T-helper 1 cell (primary cell): ENCODE measurements around the gene ZNF473.

Source experiments
- DNase-seq, 5 donors: peaks; one replicate each; pipeline ENCODE4 v3.0.0-alpha.2; 2012 to 2020

The ZNF473 gene

GRCh38 chr19:50003810-50004419, 21.9 kb upstream of the ZNF473 start:
- DNase-seq, result peak in 1 of 5 donors; percentile 40

GRCh38 chr19:50005428-50005827, 20.4 kb upstream of the ZNF473 start:
- no peak for DNase-seq

DNA sequence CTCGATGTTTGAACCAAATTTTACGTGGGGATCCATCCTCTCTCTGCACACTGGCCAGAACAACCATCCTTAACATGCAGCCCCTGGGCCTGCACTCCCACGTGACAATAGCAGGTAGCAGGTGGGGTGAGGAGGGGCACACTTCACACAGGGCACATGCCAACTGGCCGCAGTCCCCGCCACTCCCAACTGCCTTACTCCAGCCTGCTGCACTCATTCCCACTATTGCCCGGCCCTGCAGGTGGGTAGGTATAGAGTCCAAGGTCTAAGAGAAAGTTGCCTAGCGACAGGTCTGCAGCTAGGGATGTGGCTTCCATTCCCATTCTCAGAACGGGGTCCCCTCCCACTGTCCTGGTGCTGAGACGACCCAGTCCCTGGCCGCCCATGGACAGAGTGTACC, 18.6 kb upstream of the ZNF473 start:
- DNase-seq, result no peak

- DNase-seq, result no peak
Observed at GRCh38 chr19:50007947-50008346, 17.9 kb upstream of the ZNF473 start.

DNA sequence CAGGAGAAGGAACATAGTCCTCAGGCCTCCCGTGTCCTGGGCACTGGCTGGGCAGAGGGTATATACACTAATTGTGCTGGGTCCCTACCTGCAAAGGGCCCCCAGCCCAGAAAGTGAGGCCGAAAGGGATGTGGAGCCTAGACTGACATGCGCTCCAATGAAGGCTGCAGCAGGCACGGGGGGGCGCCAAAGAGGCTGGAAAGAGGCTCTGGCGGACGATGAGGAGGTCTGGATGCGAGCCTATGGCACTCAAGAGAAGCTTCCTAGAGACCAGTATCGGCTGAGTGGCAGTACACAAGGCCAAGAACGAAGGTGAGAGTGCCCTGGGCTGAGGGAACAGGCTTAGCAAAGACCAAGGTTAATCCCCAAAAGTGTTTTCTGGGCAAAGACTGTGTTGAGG, 17.3 kb upstream of the ZNF473 start:
- DNase-seq, result no peak

- no peak for DNase-seq
Observed at GRCh38 chr19:50016225-50016807, 9.5 kb upstream of the ZNF473 start.

DNA sequence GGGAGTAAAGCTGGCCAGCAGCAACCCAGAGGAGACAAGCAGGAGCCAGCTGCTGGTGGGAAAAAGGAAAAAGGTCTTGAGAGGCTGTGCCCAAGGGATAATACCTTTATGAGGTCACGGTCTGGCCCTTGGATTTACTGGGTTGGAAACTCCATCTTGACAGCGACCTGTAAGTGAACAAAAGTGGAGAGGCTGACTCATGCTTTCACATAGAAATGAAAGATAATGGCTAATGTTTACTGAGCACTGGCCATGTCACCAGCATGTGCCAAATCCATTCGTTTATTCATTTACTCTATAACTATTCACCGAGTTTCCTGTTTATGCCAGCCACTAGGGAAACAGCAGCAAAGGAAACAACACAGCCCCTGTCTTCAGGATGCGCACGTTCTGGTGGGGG, 5.3 kb upstream of the ZNF473 start:
- DNase-seq, result no peak

DNA sequence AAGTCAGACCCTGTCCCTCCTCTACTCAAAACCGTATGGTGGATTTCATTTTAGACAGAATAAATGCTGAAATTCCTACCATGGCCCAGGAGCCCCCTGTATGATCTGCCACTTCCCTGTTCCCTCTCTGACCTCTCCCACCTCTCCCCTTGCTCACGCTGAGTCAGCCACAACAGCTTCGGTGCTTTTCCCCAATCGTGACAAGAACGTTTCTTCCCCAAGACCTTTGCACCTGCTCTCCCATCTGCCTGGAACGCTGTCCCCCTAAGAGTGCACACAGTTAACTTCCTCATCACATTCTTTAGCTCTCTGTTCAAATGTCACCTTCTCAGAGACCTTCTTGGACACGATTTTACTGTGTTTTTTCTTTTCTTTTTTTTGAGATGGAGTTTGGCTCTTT, 3.0 kb upstream of the ZNF473 start:
- no peak for DNase-seq

GRCh38 chr19:50024719-50025021, 1.1 kb upstream of the ZNF473 start:
- DNase-seq, result no peak

DNA sequence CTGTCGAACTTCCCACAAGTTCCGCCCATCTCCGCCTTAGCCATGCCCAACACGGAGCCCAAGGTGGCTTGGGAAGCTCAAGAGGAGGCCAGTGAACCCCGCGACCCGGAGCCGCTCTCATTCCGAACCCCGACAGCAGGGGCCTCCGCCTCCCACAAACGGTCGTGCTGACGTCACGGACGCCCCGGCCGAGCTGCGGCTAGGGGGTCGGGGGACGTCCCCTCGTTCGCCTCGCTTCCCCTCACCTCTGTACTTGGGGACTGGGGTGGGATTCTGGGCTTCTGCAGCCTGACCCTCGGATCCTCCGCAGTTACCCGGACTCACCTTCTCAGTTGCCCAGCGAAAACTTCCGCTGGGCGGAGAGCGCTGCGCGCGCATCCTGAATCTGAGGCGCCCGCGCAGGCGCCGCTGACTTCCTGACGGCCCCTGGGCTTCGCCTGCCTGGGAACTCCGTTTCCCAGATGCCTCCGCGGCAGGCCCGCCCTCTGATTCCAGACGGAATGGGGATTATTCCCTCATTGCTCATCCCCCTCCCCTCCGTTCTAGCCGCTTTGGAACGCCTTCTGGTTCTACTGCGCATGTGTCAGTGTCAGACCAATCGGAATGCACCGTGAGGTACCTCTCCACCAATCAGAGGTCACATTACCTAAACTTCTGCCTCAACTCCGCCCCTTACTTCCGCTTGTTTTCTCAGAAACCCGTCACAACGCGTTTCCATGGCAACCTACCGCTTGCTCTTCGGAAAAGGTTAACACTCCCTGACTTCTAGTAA, 597 bp upstream of the ZNF473 start, which contains the start of gene VRK3:
TSS of gene VRK3 (minus strand) at position 351 of the 772 bp plus-strand sequence. CDS start 9,210 bp downstream, outside the sequence.
- peak; percentile 97 to 100 (median 98) for DNase-seq

- DNase-seq, result no peak
Observed at GRCh38 chr19:50026550-50026906, 723 bp downstream of the ZNF473 start.

- no peak for DNase-seq
Observed at GRCh38 chr19:50030225-50030624, 4.4 kb downstream of the ZNF473 start.

DNA sequence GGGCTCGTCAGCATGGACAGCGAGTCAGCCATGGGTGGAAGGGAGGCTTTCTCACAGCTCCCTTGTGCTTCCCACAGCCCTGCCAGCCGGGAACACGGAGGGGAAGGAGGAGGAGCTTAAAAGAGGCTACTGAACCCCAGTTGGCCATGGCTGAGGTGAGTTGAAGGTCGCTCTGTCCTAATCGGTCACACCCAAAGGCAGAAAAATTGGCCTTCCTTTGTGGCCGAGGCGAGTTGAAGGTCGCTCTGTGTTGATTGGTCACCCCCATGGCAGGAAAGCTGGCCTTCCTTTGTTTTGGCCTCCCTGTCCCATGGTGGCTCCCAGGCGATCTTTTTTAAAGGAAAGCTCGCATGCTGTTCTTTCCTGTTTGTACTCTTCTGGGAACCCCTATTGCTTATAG, 5.1 kb downstream of the ZNF473 start:
- DNase-seq, result no peak

GRCh38 chr19:50036908-50037307, 11.1 kb downstream of the ZNF473 start:
- no peak for DNase-seq

DNA sequence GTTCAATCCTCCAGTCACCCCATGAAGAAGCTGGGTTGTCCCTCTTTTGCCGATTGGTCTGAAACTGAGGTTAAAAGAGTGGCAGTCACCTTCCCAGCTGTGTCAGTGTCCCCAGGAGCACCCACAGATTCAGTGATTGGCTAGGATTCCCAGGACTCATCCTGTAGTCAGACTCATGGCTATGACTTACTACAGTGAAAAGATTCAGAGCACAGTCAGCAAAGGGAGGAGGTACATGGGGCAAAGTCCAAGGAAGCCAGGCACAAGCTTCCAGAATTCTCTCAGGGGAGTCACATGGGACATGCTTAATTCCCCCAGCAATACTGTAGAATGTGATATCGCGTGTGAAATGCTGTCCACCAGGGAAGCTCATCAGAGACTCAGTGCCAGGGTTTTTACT, 14.2 kb downstream of the ZNF473 start:
- no peak for DNase-seq

DNA sequence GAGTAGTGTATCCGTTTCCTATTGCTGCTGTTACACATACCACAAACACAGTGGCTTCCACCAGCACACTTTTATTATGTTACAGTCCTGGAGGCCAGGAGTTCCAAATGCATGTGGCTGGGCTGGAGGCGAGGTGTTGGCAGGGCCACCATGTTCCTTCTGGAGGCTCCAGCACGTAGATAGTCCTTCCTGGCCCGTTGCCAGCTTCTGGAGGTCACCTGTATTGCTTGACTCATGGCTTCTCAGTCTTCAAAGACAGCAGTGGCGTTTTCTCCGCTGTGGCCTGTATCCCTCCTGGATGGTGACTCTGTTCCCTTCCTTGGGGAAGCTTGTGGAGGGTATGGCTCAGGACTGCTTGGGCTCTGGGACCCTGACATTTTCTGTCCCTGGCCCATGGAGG, 15.2 kb downstream of the ZNF473 start:
- no peak for DNase-seq

GRCh38 chr19:50042363-50043024, 16.7 kb downstream of the ZNF473 start:
- DNase-seq, result no peak

DNA sequence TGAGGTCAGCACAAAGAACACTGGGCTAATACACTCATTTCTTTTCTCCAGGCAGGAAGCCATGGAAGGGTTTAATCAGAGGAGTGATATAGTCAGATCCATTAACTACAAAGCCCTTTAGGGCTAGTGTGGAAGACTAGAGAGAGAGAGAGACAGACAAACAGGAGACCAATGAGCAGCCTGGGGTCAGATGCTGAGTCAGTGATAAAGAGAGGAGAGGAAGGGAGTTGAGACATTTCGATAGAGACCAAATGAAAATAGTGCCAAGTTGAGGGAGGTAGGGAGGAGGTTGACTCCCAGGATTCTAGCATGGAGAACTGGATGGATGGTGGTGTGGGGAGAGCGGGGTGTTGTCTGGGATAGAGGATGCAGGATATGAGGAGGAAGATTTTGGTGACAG, 18.2 kb downstream of the ZNF473 start:
- no peak for DNase-seq

DNA sequence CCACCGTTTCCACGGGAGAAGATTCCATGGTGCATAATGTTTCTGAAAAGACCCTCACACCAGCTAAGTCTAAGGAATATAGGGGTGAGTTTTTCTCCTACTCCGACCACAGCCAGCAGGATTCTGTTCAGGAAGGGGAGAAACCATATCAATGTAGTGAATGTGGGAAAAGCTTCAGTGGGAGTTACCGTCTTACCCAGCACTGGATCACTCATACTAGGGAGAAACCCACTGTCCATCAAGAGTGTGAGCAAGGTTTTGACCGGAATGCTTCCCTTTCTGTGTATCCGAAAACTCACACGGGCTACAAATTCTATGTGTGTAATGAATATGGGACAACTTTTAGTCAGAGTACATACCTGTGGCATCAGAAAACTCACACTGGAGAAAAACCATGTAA, 19.1 kb downstream of the ZNF473 start:
- DNase-seq, result no peak

DNA sequence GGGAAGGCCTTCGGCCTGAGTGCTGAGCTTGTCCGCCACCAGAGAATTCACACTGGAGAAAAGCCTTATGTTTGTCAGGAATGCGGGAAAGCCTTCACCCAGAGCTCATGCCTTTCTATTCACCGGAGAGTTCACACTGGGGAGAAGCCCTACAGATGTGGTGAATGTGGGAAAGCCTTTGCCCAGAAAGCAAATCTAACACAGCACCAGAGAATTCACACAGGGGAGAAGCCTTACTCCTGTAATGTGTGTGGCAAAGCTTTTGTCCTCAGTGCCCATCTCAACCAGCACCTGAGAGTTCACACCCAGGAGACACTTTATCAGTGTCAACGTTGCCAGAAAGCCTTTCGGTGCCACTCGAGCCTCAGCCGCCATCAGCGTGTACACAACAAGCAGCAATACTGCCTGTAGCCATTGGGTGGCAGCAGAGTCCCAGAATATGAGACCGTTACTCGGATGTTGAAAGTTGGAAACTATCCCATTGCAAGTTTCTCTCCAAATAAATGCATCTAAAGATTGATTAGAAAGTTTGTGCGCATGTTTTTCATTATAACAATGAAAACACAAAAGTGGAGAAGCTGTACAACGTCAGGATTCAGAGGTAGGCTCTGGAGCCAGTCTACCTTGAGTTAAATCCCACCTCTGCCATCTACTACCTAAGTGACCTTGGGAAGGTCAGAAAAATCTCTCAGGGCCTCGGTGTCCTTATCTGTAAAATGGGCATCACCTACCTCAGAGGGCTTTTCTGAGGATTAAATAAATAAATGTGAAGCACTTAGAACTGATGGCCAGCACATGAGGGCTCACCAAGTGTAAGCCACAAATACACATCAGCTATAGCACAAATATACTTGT, 21.1 kb downstream of the ZNF473 start:
- peak in 4 of 5 donors; percentile 31 to 60 (median 42) for DNase-seq

DNA sequence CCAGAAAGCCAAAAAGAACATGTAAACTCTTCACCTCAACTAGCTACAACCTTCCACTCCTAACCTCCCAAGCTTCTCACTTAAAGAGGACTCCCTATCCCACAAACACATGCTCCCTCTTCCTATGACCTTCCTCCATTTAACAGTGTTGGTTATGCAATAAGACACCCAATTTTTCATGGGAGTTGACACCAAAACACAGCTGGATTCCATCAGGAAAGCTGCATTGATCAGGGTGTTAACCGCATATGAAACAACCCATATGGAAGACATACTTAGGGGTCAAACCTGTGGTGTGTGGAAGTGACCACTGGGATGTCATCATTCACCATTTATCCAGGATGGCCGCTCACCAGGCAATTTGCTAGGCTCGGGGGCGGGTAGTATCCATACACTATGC, 21.9 kb downstream of the ZNF473 start:
- DNase-seq, result no peak

DNA sequence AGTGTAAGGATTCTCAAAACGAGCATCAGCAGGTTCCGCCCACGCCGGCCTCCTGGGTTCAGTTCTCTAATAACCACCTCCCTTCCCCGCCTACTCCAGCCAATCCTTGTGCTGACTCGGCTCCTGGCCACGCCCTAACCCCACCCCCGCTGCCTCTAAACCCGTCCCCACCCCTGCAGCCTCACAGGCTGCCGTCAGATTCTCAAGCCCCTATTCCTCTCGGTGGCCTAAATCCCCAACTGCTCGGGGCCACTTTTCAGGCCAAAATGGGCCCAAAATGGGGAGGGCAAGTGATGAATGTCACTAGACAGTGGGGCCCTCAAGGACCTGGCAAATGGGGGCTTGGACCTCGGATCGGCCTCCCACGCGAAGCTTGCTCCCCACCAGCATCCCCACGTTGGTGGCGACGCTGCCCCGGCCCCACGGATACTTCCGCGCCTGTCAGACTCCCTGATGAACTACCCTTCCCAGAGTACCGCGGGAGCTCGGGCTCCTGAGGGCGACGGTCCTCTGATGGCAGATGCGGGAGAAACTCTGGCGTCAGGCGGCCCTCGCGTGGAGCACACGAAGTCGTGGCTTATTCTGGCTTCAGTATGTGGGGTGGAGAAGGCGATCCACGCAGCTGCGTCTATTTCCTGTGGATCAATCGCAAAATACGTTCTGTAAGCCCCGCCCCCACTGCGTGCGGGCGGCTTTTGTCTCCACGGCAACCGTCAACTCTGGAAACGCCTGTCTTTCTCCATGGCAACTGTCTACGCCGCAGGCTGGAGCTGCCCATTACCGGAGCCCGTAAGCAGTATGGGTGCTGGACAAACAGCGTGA, 24.8 kb downstream of the ZNF473 start:
- DNase-seq, result peak; percentile 67 to 84 (median 76)
